AG09309 (cell line): ENCODE data around the gene ATOH8.

Source experiments
- DNase-seq: peaks from one replicate; pipeline ENCODE4 v3.0.0-alpha.2; 2010; ENCODE audit warnings: low read depth
- H3K4me3 ChIP-seq: 2 replicates; pipeline ENCODE4 v1.5.1; 2011; ENCODE audit warnings: mild to moderate bottlenecking, low read depth, low read length, moderate library complexity; ENCODE audit not compliant: control insufficient read depth
- CTCF ChIP-seq: IDR thresholded peaks from 2 replicates; pipeline ENCODE4 v1.5.1; 2011; ENCODE audit warnings: mild to moderate bottlenecking, low read depth, low read length, inconsistent platforms; ENCODE audit not compliant: insufficient read depth, control insufficient read depth; ENCODE audit errors: missing control alignments

ATOH8 gene

DNA sequence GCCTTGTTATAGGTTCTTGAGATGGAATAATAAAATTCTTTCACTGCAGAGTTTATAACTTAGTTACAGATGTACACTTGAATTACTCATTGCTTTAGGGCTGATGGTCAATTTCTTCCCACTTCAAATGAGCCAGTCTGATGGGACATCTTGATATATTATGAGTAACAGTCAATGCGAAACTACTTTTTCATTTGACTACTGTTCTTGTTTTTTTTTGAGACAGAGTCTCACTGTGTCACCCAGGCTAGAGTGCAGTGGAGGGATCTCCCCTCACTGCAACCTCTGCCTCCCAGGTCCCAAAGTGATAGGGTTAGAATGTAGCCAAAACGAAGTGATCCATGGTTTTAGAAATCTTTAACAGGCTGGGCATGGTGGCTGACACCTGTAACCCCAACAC lies 77.9 kb downstream of the ATOH8 start:
- H3K4me3 ChIP-seq, result no peak overlapping the region
- no peak for TF ChIP-seq CTCF
- DNase-seq, result no peak

DNA sequence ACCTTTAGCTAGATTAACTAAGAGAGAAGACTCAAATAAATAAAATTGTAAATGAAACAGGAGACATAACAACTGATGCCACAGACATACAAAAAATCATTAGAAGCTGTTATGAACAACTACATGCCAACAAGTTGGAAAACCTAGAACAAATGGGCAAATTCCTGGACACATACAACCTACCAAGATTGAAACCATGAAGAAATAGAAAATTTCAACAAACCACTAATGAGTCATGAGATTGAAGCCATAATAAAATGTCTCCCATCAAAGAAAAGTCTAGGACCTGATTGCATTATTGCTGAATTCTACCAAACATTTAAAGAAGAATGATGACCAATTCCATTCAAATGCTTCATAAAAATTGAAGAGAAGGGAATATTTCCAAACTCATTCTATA lies 80.7 kb downstream of the ATOH8 start:
- no peak overlapping the region for H3K4me3 ChIP-seq
- no peak for TF ChIP-seq CTCF
- no peak for DNase-seq
